ENCODE measurements around the gene MEIS1.

DNA sequence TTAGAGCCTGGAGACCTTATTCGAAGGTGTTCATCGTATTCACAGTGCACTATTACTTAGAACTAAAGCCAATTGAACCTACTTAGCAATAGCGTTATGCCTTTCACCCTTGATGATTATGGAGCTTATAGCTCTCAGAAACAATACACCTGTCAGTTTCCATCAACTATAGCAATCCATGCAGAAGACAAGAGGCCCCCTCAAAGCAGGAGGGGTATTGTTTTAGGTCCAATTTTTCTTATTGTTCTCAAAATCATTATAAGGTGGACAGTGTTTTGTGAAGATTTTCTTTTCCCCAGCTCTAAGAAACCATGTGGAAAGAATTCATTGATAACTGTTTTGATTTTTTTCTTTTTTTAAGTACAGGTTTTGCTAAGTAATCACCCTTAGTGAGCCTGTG is 135.5 kb downstream of the MEIS1 start:
- TF ChIP-seq POLR2AphosphoS5 (IDR thresholded peaks at IDR 0.05; ENCODE audit: low read depth, low read length) (no peak), POLR2A (IDR thresholded peaks at IDR 0.05; ENCODE audit: low read depth, low read length) (no peak)

All from GM12892 (cell line).